Measurements from ENCODE around the gene GPC5.

- no peak for TF ChIP-seq ZSCAN16 (tag by site-specific recombination; IDR thresholded peaks at IDR 0.05)
- TF ChIP-seq, protein P1, sequence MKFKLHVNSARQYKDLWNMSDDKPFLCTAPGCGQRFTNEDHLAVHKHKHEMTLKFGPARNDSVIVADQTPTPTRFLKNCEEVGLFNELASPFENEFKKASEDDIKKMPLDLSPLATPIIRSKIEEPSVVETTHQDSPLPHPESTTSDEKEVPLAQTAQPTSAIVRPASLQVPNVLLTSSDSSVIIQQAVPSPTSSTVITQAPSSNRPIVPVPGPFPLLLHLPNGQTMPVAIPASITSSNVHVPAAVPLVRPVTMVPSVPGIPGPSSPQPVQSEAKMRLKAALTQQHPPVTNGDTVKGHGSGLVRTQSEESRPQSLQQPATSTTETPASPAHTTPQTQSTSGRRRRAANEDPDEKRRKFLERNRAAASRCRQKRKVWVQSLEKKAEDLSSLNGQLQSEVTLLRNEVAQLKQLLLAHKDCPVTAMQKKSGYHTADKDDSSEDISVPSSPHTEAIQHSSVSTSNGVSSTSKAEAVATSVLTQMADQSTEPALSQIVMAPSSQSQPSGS (tag by site-specific recombination; IDR thresholded peaks at IDR 0.05; ENCODE audit: low read depth), result peak; percentile 67
- no peak for TF ChIP-seq YY1 (tag by site-specific recombination; IDR thresholded peaks at IDR 0.05)
- TF ChIP-seq ZNF138 (tag by site-specific recombination; IDR thresholded peaks at IDR 0.05; ENCODE audit: borderline replicate concordance), result no peak
- TF ChIP-seq ZNF624 (tag by site-specific recombination; IDR thresholded peaks at IDR 0.05), result no peak
- TF ChIP-seq CTCF (tag by site-specific recombination; IDR thresholded peaks at IDR 0.05), result no peak
- no peak for TF ChIP-seq ZNF335 (tag by site-specific recombination; conservative IDR thresholded peaks at IDR 0.05)
- no peak for TF ChIP-seq ZNF600 (tag by site-specific recombination; IDR thresholded peaks at IDR 0.05)
- TF ChIP-seq SP2 (tag by site-specific recombination; IDR thresholded peaks at IDR 0.05), result no peak
- no peak for TF ChIP-seq ZNF785 (tag by site-specific recombination; IDR thresholded peaks at IDR 0.05)
- TF ChIP-seq ZNF664 (tag by site-specific recombination; IDR thresholded peaks at IDR 0.05), result no peak
- TF ChIP-seq ZNF521 (tag by site-specific recombination; IDR thresholded peaks at IDR 0.05), result no peak
- TF ChIP-seq, protein P2, sequence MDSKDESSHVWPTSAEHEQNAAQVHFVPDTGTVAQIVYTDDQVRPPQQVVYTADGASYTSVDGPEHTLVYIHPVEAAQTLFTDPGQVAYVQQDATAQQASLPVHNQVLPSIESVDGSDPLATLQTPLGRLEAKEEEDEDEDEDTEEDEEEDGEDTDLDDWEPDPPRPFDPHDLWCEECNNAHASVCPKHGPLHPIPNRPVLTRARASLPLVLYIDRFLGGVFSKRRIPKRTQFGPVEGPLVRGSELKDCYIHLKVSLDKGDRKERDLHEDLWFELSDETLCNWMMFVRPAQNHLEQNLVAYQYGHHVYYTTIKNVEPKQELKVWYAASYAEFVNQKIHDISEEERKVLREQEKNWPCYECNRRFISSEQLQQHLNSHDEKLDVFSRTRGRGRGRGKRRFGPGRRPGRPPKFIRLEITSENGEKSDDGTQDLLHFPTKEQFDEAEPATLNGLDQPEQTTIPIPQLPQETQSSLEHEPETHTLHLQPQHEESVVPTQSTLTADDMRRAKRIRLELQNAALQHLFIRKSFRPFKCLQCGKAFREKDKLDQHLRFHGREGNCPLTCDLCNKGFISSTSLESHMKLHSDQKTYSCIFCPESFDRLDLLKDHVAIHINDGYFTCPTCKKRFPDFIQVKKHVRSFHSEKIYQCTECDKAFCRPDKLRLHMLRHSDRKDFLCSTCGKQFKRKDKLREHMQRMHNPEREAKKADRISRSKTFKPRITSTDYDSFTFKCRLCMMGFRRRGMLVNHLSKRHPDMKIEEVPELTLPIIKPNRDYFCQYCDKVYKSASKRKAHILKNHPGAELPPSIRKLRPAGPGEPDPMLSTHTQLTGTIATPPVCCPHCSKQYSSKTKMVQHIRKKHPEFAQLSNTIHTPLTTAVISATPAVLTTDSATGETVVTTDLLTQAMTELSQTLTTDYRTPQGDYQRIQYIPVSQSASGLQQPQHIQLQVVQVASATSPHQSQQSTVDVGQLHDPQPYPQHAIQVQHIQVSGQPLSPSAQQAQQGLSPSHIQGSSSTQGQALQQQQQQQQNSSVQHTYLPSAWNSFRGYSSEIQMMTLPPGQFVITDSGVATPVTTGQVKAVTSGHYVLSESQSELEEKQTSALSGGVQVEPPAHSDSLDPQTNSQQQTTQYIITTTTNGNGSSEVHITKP (tag by site-specific recombination; IDR thresholded peaks at IDR 0.05), result no peak
- TF ChIP-seq KLF7 (tag by site-specific recombination; IDR thresholded peaks at IDR 0.05; ENCODE audit: borderline replicate concordance), result no peak
Observed at GRCh38 chr13:92739306-92739818, 1340.9 kb downstream of the GPC5 start.

Measured in HEK293 (cell line).